GM18507 (cell line): ENCODE results near the gene MYO9A.
"Not testable (repeated sequence)": the region's sequence is repeated elsewhere in the genome, so short reads cannot be mapped to it uniquely, and the experiment has no call there.

Source experiments
- DNase-seq: peaks from one replicate; pipeline ENCODE4 v3.0.0; 2011; ENCODE audit warnings: low read depth; ENCODE audit not compliant: insufficient read length; ENCODE audit errors: extremely low spot score
- FAIRE-seq: peaks from 2 replicates; lab custom pipeline; 2011; peaks lifted over from hg19 to GRCh38; lab: Jason Lieb, UNC

The MYO9A gene

DNA sequence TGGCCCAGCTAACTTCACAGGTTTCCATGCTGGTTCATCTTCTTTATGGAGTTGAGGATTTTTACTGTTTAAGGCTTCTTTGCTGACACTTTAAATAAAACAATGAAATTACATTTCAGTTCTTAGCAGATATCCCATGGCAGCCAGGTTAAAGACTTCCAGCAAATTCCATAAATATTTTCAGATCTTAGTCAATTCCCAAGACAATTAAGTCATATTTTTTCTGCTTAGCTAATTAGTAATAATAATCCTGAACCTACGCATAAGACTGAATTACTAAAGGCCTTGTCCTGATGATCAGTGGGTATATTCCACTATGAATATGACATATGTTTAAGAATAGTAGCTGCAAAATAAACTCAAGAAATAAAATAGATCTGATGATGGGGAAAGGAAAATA, 224.3 kb downstream of the MYO9A start:
- DNase-seq: no peak
- FAIRE-seq: no peak

GRCh38 chr15:71892335-71892734, 225.6 kb downstream of the MYO9A start:
- DNase-seq (no peak), FAIRE-seq (no peak)

DNA sequence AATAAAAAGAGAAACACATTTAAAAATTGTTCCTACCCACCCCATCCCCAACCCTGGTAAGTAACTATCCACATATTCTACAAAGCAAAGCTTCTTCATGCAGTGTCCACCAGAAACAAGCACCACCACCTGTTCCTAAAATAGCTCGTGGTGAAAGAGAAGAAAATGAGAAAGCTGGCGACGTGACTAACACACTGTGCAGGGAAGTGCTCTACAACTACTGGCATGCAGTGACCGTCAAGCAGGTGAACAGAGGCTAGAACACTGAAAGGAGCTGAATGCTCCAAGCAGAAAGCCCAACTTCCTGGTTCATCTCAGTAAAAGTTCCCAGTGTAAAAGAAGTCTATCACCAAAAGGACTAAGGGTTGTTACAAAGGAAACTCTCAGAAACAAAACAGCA, 226.9 kb downstream of the MYO9A start:
- DNase-seq: no peak
- FAIRE-seq: no peak

GRCh38 chr15:71889947-71890346, 228.0 kb downstream of the MYO9A start:
- DNase-seq (no peak), FAIRE-seq (no peak)

DNA sequence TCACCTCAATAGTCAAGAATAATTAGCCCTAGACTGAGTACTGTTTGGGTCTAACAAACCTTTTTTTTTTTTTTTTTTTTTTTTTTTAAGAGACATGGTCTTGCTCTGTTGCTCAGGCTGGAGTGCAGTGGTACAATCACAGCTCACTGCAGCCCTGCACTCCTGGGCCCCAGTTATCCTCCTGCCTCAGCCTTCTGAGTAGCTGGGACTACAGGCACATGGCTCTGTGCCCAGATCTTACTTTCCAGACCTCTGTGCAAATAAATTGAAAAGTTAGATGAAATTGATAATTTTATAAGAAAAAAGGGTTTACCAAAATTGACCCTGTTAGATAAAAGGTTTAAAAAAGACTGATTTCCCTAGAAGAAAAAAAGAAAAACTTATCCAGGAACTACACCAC, 228.6 kb downstream of the MYO9A start:
- FAIRE-seq (no peak), DNase-seq (no peak)

DNA sequence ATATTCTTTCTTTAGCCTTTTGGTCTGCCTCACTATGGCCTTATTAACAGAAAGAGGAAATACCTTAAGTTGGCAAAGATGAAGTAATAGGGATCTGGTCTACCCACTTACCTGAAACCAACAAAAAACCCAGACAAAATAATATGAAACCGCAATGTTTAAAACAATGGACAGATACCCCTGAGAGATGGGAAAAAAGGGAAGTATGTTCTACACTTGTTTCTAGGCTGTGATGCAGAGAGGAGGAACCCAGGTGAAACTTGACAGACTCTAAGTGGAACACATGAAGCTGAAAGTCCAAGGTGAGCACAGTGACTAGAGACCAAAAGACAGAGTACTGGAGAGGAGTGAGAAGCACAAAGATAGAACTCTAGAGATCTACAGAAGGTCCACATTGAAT, 229.2 kb downstream of the MYO9A start:
- no peak for DNase-seq
- FAIRE-seq: peak; percentile 66

DNA sequence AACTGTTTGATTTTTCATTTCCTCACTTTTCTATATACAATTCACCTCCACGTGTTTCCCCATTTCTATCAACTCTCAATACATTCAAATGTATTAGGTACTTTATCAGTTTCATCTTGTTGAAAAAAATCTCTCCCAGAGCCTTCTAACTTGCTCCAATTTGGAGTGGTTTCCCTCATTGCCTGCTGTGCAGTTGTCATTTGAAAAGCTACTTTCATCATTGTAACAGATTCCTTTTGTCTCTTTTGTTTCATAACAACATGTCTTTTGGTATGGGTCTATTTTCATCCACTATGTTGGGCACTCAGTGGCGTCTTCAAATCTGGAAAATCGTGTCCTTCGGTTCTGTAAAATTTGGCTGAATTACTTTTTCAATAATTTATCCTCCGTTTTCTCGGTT, 232.6 kb downstream of the MYO9A start:
- DNase-seq: no peak
- FAIRE-seq: no peak

- no peak for DNase-seq
- peak; percentile 76 for FAIRE-seq
These were observed 234.5 kb downstream of the MYO9A start for GRCh38 chr15:71883447-71883846.

- FAIRE-seq (no peak), DNase-seq (no peak)
These were observed 237.7 kb downstream of the MYO9A start for GRCh38 chr15:71880276-71880675.

- FAIRE-seq (peak; percentile 73), DNase-seq (peak; percentile 8)
These were observed 243.7 kb downstream of the MYO9A start for GRCh38 chr15:71874245-71874644.

DNA sequence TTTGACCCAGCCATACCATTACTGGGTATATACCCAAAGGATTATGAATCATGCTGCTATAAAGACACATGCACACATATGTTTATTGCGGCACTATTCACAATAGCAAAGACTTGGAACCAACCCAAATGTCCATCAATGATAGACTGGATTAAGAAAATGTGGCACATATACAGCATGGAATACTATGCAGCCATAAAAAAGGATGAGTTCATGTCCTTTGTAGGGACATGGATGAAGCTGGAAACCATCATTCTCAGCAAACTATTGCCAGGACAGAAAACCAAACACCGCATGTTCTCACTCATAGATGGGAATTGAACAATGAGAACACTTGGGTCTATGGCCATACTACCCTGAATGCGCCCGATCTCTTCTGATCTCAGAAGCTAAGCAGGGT, 259.7 kb downstream of the MYO9A start:
- not testable (repeated sequence) for FAIRE-seq, DNase-seq

DNA sequence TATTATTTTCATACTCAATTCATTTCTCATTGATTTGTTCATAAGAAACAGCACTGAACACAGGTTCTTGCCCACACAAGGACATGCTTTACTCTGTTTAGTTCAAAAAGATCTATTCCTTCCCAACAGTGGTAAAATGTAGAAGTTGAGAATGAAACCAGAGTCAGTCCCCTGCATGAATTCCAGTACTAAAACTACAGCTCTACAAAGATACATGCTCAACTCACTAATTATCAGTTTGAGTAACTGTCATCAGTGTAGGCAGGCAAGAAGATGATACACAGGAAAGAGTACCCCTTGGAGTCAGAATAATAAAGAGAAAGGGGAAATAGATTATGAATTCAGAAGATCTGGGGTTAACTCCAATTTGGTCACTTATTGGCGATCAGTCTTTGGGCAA, 264.4 kb downstream of the MYO9A start:
- DNase-seq: no peak
- FAIRE-seq: no peak

GRCh38 chr15:71844916-71845315, 273.0 kb downstream of the MYO9A start:
- no peak for DNase-seq
- FAIRE-seq: no peak

DNA sequence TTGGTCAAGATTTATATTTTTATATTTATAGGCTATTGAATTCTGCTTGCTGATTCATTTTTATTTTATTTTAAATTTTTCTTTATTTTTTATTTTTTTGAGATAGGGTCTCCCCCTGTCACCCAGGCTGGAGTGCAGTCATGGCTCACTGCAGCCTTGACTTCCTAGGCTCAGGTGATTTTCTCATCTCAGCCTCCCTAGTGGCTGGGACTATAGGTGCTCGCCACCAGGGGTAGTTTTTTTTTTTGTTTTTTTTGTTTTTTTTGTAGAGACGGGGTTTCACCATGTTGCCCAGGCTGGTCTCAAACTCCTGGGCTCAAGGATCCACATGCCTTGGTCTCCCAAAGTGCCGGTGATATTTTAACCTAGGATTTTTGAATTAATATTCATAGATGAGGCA, 276.4 kb downstream of the MYO9A start:
- FAIRE-seq: no peak
- no peak for DNase-seq

DNA sequence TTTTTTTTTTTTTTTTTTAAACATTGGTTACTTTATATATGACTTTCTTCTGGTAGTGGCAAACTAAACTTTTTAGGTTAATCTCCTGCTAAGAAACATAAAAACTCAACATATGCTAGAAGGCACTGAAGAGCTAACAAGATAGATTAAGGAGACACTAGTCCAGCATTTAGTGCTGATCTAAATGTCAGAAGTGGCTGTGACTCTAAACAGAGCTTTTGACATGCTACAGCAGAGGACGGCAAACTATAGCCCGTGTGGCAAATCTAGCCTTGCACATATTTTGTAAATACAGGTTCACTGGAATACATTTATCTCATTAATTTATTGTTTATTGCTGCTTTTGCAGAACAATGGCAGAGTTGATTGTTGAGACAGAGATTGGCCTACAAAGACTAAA, 287.0 kb downstream of the MYO9A start:
- FAIRE-seq: no peak
- DNase-seq: no peak

DNA sequence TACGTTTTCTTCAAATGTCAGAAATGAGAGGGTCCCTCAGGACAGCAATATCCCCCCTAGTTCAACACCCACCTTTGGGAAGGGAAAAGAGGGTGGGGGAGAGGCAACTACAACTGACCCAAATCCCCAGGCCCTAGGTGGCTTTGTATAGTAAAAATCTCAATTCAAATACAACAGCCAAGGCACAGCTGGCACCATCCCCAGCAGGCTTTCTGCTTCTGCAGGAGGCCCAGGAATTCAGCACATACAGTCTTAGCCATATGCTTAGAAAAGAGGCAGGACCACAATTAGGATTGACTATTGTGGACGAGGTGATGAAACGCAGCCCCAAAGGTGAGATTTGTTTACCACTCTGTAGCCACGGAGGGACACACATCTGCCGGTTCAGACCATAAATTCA, 291.8 kb downstream of the MYO9A start:
- FAIRE-seq: no peak

DNA sequence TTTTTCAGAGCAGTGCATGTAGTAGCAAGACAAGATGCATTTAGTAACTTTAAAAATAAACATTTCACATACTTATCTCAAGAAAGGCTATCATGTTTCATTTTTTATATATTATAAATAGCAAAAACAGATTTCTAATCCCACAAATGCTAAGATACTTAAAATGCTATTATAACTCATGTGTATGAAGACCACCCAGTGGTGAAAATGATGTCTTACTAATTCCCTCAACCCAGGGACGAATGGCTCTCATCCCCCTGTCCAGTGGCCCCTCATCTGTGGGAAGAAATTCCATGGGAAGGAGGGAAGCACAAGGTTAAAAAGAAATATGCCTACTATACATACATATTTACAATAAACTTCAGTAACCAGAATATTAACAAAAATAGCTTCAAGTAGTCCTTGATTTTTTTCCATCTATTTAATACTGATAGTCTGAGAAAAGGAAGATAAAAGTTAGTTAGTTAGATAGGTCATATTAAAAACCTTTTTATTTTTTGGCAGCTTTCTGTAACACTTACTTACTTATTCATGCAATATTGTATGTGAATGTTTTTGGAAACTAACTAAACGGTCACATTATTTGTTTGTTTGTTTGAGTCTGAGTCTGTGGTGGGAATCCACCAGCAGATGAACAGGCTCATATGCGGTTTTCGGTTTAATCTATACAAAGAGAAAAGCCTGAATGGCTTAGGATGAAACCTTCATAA, 292.8 kb downstream of the MYO9A start:
- DNase-seq: no peak
- FAIRE-seq: no peak

More for the DNA sequence above, 291.8 kb downstream of the MYO9A start:
- no peak for DNase-seq

DNA sequence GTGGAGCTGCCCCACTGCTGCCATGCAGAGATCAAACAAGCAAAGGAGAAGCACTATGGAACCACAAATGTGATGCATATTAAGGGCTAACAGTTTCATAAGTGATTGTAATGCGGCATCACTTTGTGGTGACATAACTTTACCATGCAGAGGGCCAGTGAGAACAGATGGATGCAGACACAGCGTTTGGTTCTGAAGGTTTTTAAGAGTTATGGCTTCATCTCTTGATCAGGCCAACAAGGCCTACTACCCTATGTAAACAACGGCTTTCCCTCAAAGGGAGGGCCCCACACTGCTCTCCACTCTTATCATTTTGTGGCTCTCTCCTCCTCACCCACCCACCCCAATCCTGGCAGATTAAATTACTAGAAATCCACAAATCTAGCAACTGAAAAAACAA, 294.1 kb downstream of the MYO9A start:
- FAIRE-seq (no peak), DNase-seq (no peak)

GRCh38 chr15:71822890-71823630, 294.9 kb downstream of the MYO9A start:
- FAIRE-seq (no peak), DNase-seq (no peak)

GRCh38 chr15:71821547-71822129, 296.3 kb downstream of the MYO9A start:
- DNase-seq (no peak), FAIRE-seq (no peak)

- no peak for DNase-seq
- FAIRE-seq: no peak
These were observed 297.8 kb downstream of the MYO9A start for GRCh38 chr15:71820127-71820526.
